Loucy (cell line): ENCODE results near the gene MUC6.

Source experiments
- H2AFZ ChIP-seq: fragments of 200-600 bp; sonication (generic); 2 replicates; pipeline ENCODE4 v1.6.0; 2016; ENCODE audit warnings: antibody characterized with exemption, mild to moderate bottlenecking, low read length, moderate library complexity
- H3F3A ChIP-seq: fragments of 200-600 bp; 2 replicates; pipeline ENCODE4 v1.6.0; 2016; ENCODE audit warnings: antibody characterized with exemption, low read depth, mild to moderate bottlenecking
- H3K27me3 ChIP-seq: fragments of 200-600 bp; sonication (generic); 2 replicates; pipeline ENCODE4 v1.6.1; 2014; ENCODE audit warnings: low read length, mild to moderate bottlenecking; ENCODE audit not compliant: insufficient read depth, poor library complexity, severe bottlenecking
- H3K36me3 ChIP-seq: fragments of 200-600 bp; sonication (generic); 2 replicates; pipeline ENCODE4 v1.6.1; 2016; ENCODE audit warnings: low read length; ENCODE audit not compliant: insufficient read depth
- H3K4me1 ChIP-seq: fragments of 200-600 bp; sonication (generic); 2 replicates; pipeline ENCODE4 v1.5.1; 2014; ENCODE audit warnings: low read length, mild to moderate bottlenecking; ENCODE audit not compliant: insufficient read depth, poor library complexity, severe bottlenecking
- H3K4me2 ChIP-seq: fragments of 200-600 bp; sonication (generic); 2 replicates; pipeline ENCODE4 v1.6.0; 2014; ENCODE audit warnings: antibody characterized with exemption, low read length, low read depth, mild to moderate bottlenecking; ENCODE audit not compliant: poor library complexity, severe bottlenecking
- H3K4me3 ChIP-seq: fragments of 200-600 bp; sonication (generic); 2 replicates; pipeline ENCODE4 v1.5.1; 2014; ENCODE audit warnings: low read length, mild to moderate bottlenecking, mixed read lengths; ENCODE audit not compliant: poor library complexity, severe bottlenecking
- H3K79me2 ChIP-seq: fragments of 200-600 bp; sonication (generic); 2 replicates; pipeline ENCODE4 v1.6.1; 2014; ENCODE audit warnings: low read length; ENCODE audit not compliant: insufficient read depth
- H3K9ac ChIP-seq: fragments of 200-600 bp; sonication (generic); 2 replicates; pipeline ENCODE4 v1.6.0; 2014; ENCODE audit warnings: mild to moderate bottlenecking, low read depth, low read length, moderate library complexity; ENCODE audit not compliant: poor library complexity, severe bottlenecking
- H3K9me2 ChIP-seq: fragments of 200-600 bp; sonication (generic); replicated peaks from 2 replicates; pipeline ENCODE4 v1.6.1; 2016; ENCODE audit warnings: low read depth, low read length, mixed read lengths
- H3K9me3 ChIP-seq: fragments of 200-600 bp; sonication (generic); 2 replicates; pipeline ENCODE4 v1.6.1; 2014; ENCODE audit warnings: mild to moderate bottlenecking, antibody characterized with exemption, low read length, low read depth; ENCODE audit not compliant: insufficient read depth
- H4K20me1 ChIP-seq: fragments of 200-600 bp; sonication (generic); 2 replicates; pipeline ENCODE4 v1.6.0; 2014; ENCODE audit warnings: antibody characterized with exemption, low read length, mild to moderate bottlenecking; ENCODE audit not compliant: insufficient read depth, poor library complexity, severe bottlenecking
- EZH2phosphoT487 ChIP-seq: fragments of 200-600 bp; IDR thresholded peaks from 2 replicates; pipeline ENCODE4 v1.6.1; 2018; ENCODE audit warnings: antibody characterized with exemption, mild to moderate bottlenecking, moderate library complexity, borderline replicate concordance
- TF ChIP-seq, protein P1 (sequence below): fragments of 200-600 bp; sonication (generic); conservative IDR thresholded peaks from 2 replicates; pipeline ENCODE4 v1.5.1; 2014; ENCODE audit warnings: mild to moderate bottlenecking, antibody characterized with exemption, low read length

The MUC6 gene

DNA sequence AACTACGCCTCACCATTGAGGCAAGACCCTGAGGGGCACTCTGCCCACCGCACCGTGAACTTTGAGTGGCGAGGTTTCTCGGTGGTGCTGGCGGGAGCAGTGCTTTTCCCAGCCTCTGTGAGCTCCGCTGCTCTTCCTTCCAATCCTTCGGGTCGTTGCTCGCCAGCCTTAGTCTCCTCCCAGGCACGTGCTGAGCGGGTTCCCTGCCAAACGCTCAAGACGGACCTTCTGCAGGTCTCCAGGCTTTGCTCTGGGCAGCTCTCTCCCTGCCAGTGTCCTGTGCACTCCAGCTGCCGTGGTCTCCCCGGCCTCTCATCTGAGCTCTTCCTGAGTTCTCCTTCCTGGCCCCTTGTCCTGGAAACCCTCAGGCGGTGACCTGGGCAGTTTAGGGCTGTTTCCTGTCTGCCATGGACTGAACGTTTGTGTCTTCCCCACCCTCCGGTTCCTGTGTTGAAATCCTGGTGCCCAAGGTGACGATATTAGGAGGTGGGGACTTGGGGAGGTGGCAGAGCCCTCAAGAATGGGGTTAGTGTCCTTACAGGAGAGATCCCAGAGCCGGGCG is 11.2 kb upstream of the MUC6 start:
- Histone ChIP-seq H3K79me2 (no peaks in the 10 kb centered on the region), H3F3A (no peaks in the 10 kb centered on the region), H2AFZ (no peak overlapping the region), H3K9me3 (no peaks in the 10 kb centered on the region), H3K36me3 (no peaks in the 10 kb centered on the region), H3K4me3 (no peak overlapping the region), H4K20me1 (no peaks in the 10 kb centered on the region), H3K9me2 (no peaks in the 10 kb centered on the region), H3K9ac (no peak overlapping the region), H3K4me1 (no peaks in the 10 kb centered on the region), H3K27me3 (no peaks in the 10 kb centered on the region), H3K4me2 (no peak overlapping the region)
- TF ChIP-seq, protein P1, sequence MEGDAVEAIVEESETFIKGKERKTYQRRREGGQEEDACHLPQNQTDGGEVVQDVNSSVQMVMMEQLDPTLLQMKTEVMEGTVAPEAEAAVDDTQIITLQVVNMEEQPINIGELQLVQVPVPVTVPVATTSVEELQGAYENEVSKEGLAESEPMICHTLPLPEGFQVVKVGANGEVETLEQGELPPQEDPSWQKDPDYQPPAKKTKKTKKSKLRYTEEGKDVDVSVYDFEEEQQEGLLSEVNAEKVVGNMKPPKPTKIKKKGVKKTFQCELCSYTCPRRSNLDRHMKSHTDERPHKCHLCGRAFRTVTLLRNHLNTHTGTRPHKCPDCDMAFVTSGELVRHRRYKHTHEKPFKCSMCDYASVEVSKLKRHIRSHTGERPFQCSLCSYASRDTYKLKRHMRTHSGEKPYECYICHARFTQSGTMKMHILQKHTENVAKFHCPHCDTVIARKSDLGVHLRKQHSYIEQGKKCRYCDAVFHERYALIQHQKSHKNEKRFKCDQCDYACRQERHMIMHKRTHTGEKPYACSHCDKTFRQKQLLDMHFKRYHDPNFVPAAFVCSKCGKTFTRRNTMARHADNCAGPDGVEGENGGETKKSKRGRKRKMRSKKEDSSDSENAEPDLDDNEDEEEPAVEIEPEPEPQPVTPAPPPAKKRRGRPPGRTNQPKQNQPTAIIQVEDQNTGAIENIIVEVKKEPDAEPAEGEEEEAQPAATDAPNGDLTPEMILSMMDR = no peak
- no peak for TF ChIP-seq EZH2phosphoT487

DNA sequence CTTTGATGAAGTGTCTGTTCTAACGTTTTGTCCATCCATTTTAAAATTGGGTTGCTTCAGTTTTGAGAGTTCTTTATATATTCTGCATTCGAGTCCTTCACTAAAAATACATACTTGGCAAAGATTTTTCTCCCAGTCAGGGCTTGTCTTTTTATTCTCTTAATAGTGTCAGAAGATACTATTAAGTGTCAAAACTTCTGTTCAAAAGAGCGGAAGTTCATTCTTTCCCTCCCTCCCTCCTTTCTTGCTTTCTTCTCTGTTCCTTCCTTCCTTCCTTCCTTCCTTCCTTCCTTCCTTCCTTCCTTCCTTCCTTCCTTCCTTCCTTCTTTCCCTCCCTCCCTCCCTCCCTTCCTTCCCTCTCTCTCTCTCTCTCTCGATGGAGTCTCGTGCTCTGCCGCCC is 7.6 kb upstream of the MUC6 start:
- Histone ChIP-seq H3K27me3 (no peaks in the 10 kb centered on the region), H3F3A (no peaks in the 10 kb centered on the region), H4K20me1 (no peaks in the 10 kb centered on the region), H3K9me3 (no peaks in the 10 kb centered on the region), H3K79me2 (no peaks in the 10 kb centered on the region), H3K4me2 (no peak overlapping the region), H3K4me1 (no peaks in the 10 kb centered on the region), H3K36me3 (no peaks in the 10 kb centered on the region), H3K4me3 (no peak overlapping the region), H3K9me2 (no peaks in the 10 kb centered on the region), H2AFZ (no peak overlapping the region), H3K9ac (no peak overlapping the region)
- no peak for TF ChIP-seq EZH2phosphoT487
- TF ChIP-seq, protein P1 = no peak

DNA sequence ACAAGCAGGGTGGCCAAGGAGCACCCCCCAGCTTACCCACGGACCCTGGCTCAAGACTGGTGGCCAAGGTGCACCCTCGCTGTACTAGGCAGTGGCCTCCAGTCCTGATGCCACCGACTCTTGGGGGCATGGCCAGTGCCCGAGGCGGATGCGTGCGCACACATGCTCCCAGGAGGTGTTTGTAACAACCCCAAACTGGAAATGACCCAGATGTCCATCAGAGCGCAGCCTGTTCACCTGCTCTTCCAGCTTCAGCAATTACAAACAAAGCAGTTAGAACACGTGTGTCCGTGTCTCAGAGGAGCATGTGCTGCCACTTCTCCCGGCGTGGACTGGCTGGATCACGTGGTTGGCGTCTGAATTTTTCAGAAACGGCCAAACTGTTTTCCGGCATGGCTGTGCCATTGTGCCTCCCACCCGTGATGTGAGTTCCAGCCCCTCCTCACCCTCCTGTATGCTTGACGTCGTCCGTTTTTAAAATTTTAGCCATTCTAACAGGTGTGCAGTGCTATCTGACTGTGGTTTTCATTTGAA is 7.1 kb upstream of the MUC6 start:
- TF ChIP-seq, protein P1 = no peak
- no peak for TF ChIP-seq EZH2phosphoT487
- no peak overlapping the region for H3K4me2 ChIP-seq
- no peaks in the 10 kb centered on the region for H3K36me3 ChIP-seq
- no peaks in the 10 kb centered on the region for H3K79me2 ChIP-seq
- H4K20me1 ChIP-seq = no peaks in the 10 kb centered on the region
- H3K27me3 ChIP-seq = no peaks in the 10 kb centered on the region
- no peak overlapping the region for H2AFZ ChIP-seq
- H3K4me1 ChIP-seq = no peaks in the 10 kb centered on the region
- H3K9me3 ChIP-seq = no peaks in the 10 kb centered on the region
- H3K9ac ChIP-seq = no peak overlapping the region
- no peaks in the 10 kb centered on the region for H3F3A ChIP-seq
- H3K4me3 ChIP-seq = no peak overlapping the region
- H3K9me2 ChIP-seq = no peaks in the 10 kb centered on the region
